ENCODE data around the gene FBXW7.

- no peak for TF ChIP-seq CTCF (conservative IDR thresholded peaks at IDR 0.05 in 1 of 2, IDR thresholded peaks at IDR 0.05 in 1 of 2; ENCODE audit: extremely low read depth in 1 of 2, insufficient read depth in 1 of 2, low read depth in 1 of 2, low read length in 2 of 2)
- TF ChIP-seq EZH2 (IDR thresholded peaks at IDR 0.05; ENCODE audit: borderline replicate concordance, low read length), result no peak
Measured at GRCh38 chr4:152357206-152357605, 178.7 kb downstream of the FBXW7 start.
